NCI-H1092 treated with DMSO at 0.1 percent for 48 hours (cell line): ENCODE data around the gene MAP4K5.

Source experiments
- DNase-seq: peaks from one replicate; lab custom pipeline; 2025; lab: John Stamatoyannopoulos, UW

The MAP4K5 gene

GRCh38 chr14:50476134-50476533, 56.2 kb downstream of the MAP4K5 start:
- no peak for DNase-seq

GRCh38 chr14:50475460-50475859, 56.9 kb downstream of the MAP4K5 start:
- no peak for DNase-seq

- no peak for DNase-seq
These were observed 60.4 kb downstream of the MAP4K5 start for GRCh38 chr14:50471838-50472465.

GRCh38 chr14:50469982-50470381, 62.4 kb downstream of the MAP4K5 start:
- DNase-seq = no peak

- DNase-seq = no peak
These were observed 70.3 kb downstream of the MAP4K5 start for GRCh38 chr14:50462111-50462510.

- DNase-seq = no peak
These were observed 78.5 kb downstream of the MAP4K5 start for GRCh38 chr14:50453869-50454268.

- DNase-seq = no peak
These were observed 79.2 kb downstream of the MAP4K5 start for GRCh38 chr14:50452979-50453705.

- DNase-seq = peak; percentile 39
These were observed 80.1 kb downstream of the MAP4K5 start for GRCh38 chr14:50452296-50452695.

GRCh38 chr14:50451854-50452253, 80.5 kb downstream of the MAP4K5 start:
- no peak for DNase-seq

- DNase-seq = no peak
These were observed 84.9 kb downstream of the MAP4K5 start for GRCh38 chr14:50447461-50447860.

- no peak for DNase-seq
These were observed 97.8 kb downstream of the MAP4K5 start for GRCh38 chr14:50434528-50434927.

- DNase-seq = no peak
These were observed 100.2 kb downstream of the MAP4K5 start for GRCh38 chr14:50432131-50432530.

- no peak for DNase-seq
These were observed 106.6 kb downstream of the MAP4K5 start for GRCh38 chr14:50425816-50426215.

GRCh38 chr14:50425105-50425504, 107.3 kb downstream of the MAP4K5 start:
- DNase-seq = no peak

GRCh38 chr14:50423529-50423928, 108.8 kb downstream of the MAP4K5 start:
- no peak for DNase-seq

- no peak for DNase-seq
These were observed 110.9 kb downstream of the MAP4K5 start for GRCh38 chr14:50421499-50421898.

- DNase-seq = no peak
These were observed 114.5 kb downstream of the MAP4K5 start for GRCh38 chr14:50417853-50418252.

- no peak for DNase-seq
These were observed 121.4 kb downstream of the MAP4K5 start for GRCh38 chr14:50410921-50411320.

- DNase-seq = no peak
These were observed 122.3 kb downstream of the MAP4K5 start for GRCh38 chr14:50410071-50410470.

GRCh38 chr14:50407111-50407812, 125.1 kb downstream of the MAP4K5 start:
- no peak for DNase-seq

GRCh38 chr14:50403419-50403818, 128.9 kb downstream of the MAP4K5 start:
- no peak for DNase-seq

GRCh38 chr14:50402965-50403364, 129.4 kb downstream of the MAP4K5 start:
- DNase-seq = no peak

GRCh38 chr14:50400461-50400860, 131.9 kb downstream of the MAP4K5 start:
- no peak for DNase-seq
